HG03060 (cell line): ENCODE measurements around the gene FILIP1L.

Source experiments
- ATAC-seq: cut with Tn5 transposase; IDR thresholded peaks from one replicate; pipeline ENCODE4 v1.9.1; 2021; ENCODE audit warnings: low read depth, moderate number of reproducible peaks; ENCODE audit not compliant: unreplicated experiment

Gene FILIP1L

GRCh38 chr3:99934975-99935797 lies 179.1 kb downstream of the FILIP1L start:
- ATAC-seq: no peak

- no peak for ATAC-seq
Measured at GRCh38 chr3:99933971-99934750, 180.1 kb downstream of the FILIP1L start.

GRCh38 chr3:99931059-99931458 lies 183.2 kb downstream of the FILIP1L start:
- no peak for ATAC-seq

GRCh38 chr3:99929745-99930139 lies 184.6 kb downstream of the FILIP1L start:
- ATAC-seq: no peak

- ATAC-seq: no peak
Measured at GRCh38 chr3:99928771-99929744, 185.2 kb downstream of the FILIP1L start.

GRCh38 chr3:99927671-99928457 lies 186.4 kb downstream of the FILIP1L start:
- no peak for ATAC-seq

- no peak for ATAC-seq
Measured at GRCh38 chr3:99925584-99926230, 188.6 kb downstream of the FILIP1L start.

- no peak for ATAC-seq
Measured at GRCh38 chr3:99923873-99924272, 190.4 kb downstream of the FILIP1L start.

- ATAC-seq: no peak
Measured at GRCh38 chr3:99921986-99922385, 192.3 kb downstream of the FILIP1L start.

- ATAC-seq: no peak
Measured at GRCh38 chr3:99921377-99921695, 193.0 kb downstream of the FILIP1L start.

GRCh38 chr3:99920481-99921376 lies 193.6 kb downstream of the FILIP1L start:
- no peak for ATAC-seq

GRCh38 chr3:99919694-99920093 lies 194.6 kb downstream of the FILIP1L start:
- no peak for ATAC-seq

GRCh38 chr3:99918715-99919114 lies 195.6 kb downstream of the FILIP1L start:
- ATAC-seq: no peak

GRCh38 chr3:99915906-99916432 lies 198.3 kb downstream of the FILIP1L start:
- no peak for ATAC-seq

- ATAC-seq: no peak
Measured at GRCh38 chr3:99911433-99911832, 202.9 kb downstream of the FILIP1L start.

- ATAC-seq: no peak
Measured at GRCh38 chr3:99910752-99911290, 203.5 kb downstream of the FILIP1L start.

- ATAC-seq: no peak
Measured at GRCh38 chr3:99909714-99910495, 204.4 kb downstream of the FILIP1L start.
